K562 (cell line): ENCODE results near the gene GPC3.

Source experiments
- BACH1 ChIP-seq: fragments of 200-800 bp; sonication (Bioruptor generic); IDR thresholded peaks from 2 replicates; pipeline ENCODE4 v1.6.1; 2016; ENCODE audit warnings: missing genetic modification characterization, missing compliant biosample characterization
- BRD4 ChIP-seq: fragments of 200-600 bp; sonication (generic); IDR thresholded peaks from 2 replicates; pipeline ENCODE4 v1.6.1; 2017; ENCODE audit warnings: inconsistent platforms
- CREB5 ChIP-seq: fragments of 250-450 bp; sonication (Bioruptor Pico); IDR thresholded peaks from 2 replicates; pipeline ENCODE4 v1.5.0; 2020; ENCODE audit warnings: mild to moderate bottlenecking
- CTCF ChIP-seq, 3 experiments: IDR thresholded peaks in 2 of 3; conservative IDR thresholded peaks in 1 of 3; 2 replicates each; pipeline ENCODE4 v1.5.1; 2011 to 2012; ENCODE audit warnings: low read length in 3 of 3, mild to moderate bottlenecking in 3 of 3, control low read depth in 2 of 3, improper control_type of control experiment in 1 of 3, inconsistent platforms in 1 of 3, low read depth in 1 of 3, mixed read lengths in 1 of 3, moderate library complexity in 1 of 3; ENCODE audit not compliant: insufficient read depth in 2 of 3
- EZH2 ChIP-seq: IDR thresholded peaks from 2 replicates; pipeline ENCODE4 v1.6.1; 2012; ENCODE audit warnings: low read depth, mild to moderate bottlenecking, inconsistent platforms, low read length, borderline replicate concordance
- FOXJ3 ChIP-seq: sonication (generic); formaldehyde crosslinking; IDR thresholded peaks from 2 replicates; pipeline ENCODE4 v1.4.0; 2020; ENCODE audit warnings: mild to moderate bottlenecking, missing genetic modification reagents
- FOXM1 ChIP-seq, 2 experiments: fragments of 450-650 bp in 1 of 2; sonication (generic) in 1 of 2; formaldehyde crosslinking in 1 of 2; IDR thresholded peaks; 2 replicates each; pipeline versions ENCODE4 v1.6.1 to v1.9.0; 2017 to 2022; ENCODE audit warnings: low read depth in 2 of 2, mild to moderate bottlenecking in 2 of 2, missing genetic modification reagents in 1 of 2, moderate library complexity in 1 of 2
- PCBP2 ChIP-seq: fragments of 200-400 bp; formaldehyde crosslinking; IDR thresholded peaks from 2 replicates; pipeline ENCODE4 v1.6.1; 2018; ENCODE audit warnings: low read length, low read depth, mild to moderate bottlenecking, moderate library complexity; ENCODE audit not compliant: poor library complexity, severe bottlenecking
- POLR2A ChIP-seq: fragments of 450-650 bp; conservative IDR thresholded peaks from 2 replicates; pipeline ENCODE4 v1.6.1; 2016
- TCF7 ChIP-seq: sonication (generic); IDR thresholded peaks from 2 replicates; pipeline ENCODE4 v1.6.1; 2016; ENCODE audit warnings: antibody characterized with exemption, borderline replicate concordance
- TEAD4 ChIP-seq, 2 experiments: sonication (generic) in 1 of 2; formaldehyde crosslinking in 1 of 2; IDR thresholded peaks; 2 replicates each; pipeline versions ENCODE4 v1.6.1 to v1.8.0; 2012 to 2022; ENCODE audit warnings: borderline replicate concordance in 1 of 2, inconsistent platforms in 1 of 2, low read length in 1 of 2, mild to moderate bottlenecking in 1 of 2, missing genetic modification reagents in 1 of 2
- ZZZ3 ChIP-seq: fragments of 450-650 bp; IDR thresholded peaks from 2 replicates; pipeline ENCODE4 v1.6.1; 2016; ENCODE audit warnings: antibody characterized with exemption, mild to moderate bottlenecking, moderate library complexity

- TF ChIP-seq ZZZ3 (no peak), CREB5 (no peak), BRD4 (no peak), PCBP2 (no peak), POLR2A (no peak), FOXM1 (IDR thresholded peaks at IDR 0.05; ENCODE audit: low read depth) (no peak), FOXM1 (CRISPR knock-in tag; IDR thresholded peaks at IDR 0.05; ENCODE audit: low read depth) (no peak), TCF7 (no peak), CTCF (IDR thresholded peaks at IDR 0.05 in 2 of 3, conservative IDR thresholded peaks at IDR 0.05 in 1 of 3; ENCODE audit: insufficient read depth in 2 of 3, low read depth in 1 of 3, low read length in 3 of 3) (no peak), FOXJ3 (no peak), TEAD4 (IDR thresholded peaks at IDR 0.05; ENCODE audit: low read length) (no peak), TEAD4 (CRISPR knock-in tag; IDR thresholded peaks at IDR 0.05; ENCODE audit: borderline replicate concordance) (no peak), EZH2 (no peak), BACH1 (no peak)
Measured at GRCh38 chrX:133538148-133538547, 447.2 kb downstream of the GPC3 start.
